GM13977 (cell line): ENCODE measurements around the gene MYO10.

Experiments used
- DNase-seq: peaks from one replicate; pipeline ENCODE4 v3.0.0; 2012; ENCODE audit warnings: low spot score
- CTCF ChIP-seq: IDR thresholded peaks from 2 replicates; pipeline ENCODE4 v1.5.1; 2012; ENCODE audit warnings: mild to moderate bottlenecking, control low read depth; ENCODE audit not compliant: insufficient read depth; ENCODE audit errors: extremely low read depth, missing control alignments
- in situ Hi-C: fragments of 300-500 bp; cut with MboI; formaldehyde crosslinking; loops from one replicate; pipeline ENCODE4 v1.12.0; 2022; ENCODE audit warnings: low sequenced_read_pairs, low pct_unique_long_range_greater_than_20kb, mixed read lengths, inconsistent platforms; ENCODE audit not compliant: unreplicated experiment

Gene MYO10

GRCh38 chr5:16674750-16675149, 261.3 kb downstream of the MYO10 start:
- TF ChIP-seq CTCF = no peak
- no peak for DNase-seq
- in situ Hi-C loops = no loop called here

- DNase-seq = no peak
- no peak for TF ChIP-seq CTCF
- in situ Hi-C loops = no loop called here
Observed at GRCh38 chr5:16673241-16674201, 262.6 kb downstream of the MYO10 start.

GRCh38 chr5:16671208-16671607, 264.9 kb downstream of the MYO10 start:
- no peak for DNase-seq
- no peak for TF ChIP-seq CTCF
- in situ Hi-C loops = no loop called here

- in situ Hi-C loops = no loop called here
- no peak for DNase-seq
- TF ChIP-seq CTCF = no peak
Observed at GRCh38 chr5:16669776-16670175, 266.3 kb downstream of the MYO10 start.

GRCh38 chr5:16668631-16669030, 267.5 kb downstream of the MYO10 start:
- no peak for TF ChIP-seq CTCF
- in situ Hi-C loops = no loop called here
- no peak for DNase-seq

GRCh38 chr5:16668194-16668593, 267.9 kb downstream of the MYO10 start:
- DNase-seq = no peak
- no peak for TF ChIP-seq CTCF
- in situ Hi-C loops = no loop called here
